ENCODE data around the gene SPPL3.

DNA sequence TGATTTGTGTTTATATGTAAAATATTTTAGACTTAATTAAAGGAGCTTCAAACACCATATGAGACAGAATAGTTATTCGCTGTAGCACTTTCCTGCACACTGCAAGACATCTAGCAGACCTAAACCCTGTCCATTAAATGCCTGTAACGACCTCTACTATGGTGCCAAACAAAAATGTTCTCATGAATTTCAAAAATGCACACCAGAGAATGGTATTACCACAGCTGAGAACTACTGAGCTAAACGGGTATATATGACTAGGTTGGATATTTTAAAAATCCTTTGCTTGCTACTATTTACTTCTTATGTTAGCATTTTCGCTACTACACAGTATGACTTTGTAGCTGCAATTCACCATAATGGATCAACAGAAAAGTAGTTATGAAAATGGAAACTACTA is 34.8 kb downstream of the SPPL3 start:
- TF ChIP-seq CTCF (IDR thresholded peaks at IDR 0.05) (no peak), POLR2AphosphoS5 (IDR thresholded peaks at IDR 0.05) (no peak), EP300 (IDR thresholded peaks at IDR 0.05) (no peak), POLR2A (IDR thresholded peaks at IDR 0.05) (no peak)

Measured in stomach (tissue), 4 donors.